K562 (cell line): ENCODE results near the gene STARD8. TPM values are rescaled to one million over a fixed set of nuclear protein-coding genes. Genes with fewer than 3 reads are reported as not detected.

Experiments
- ATAC-seq: fragments of 200-7000 bp; cut with Tn5 transposase; 3 replicates; pipeline ENCODE4 v1.9.1; 2020; ENCODE audit warnings: moderate library complexity
- BruUV-seq: library from RNA; stranded (reverse); fragments of 400-500 nt; replicated peaks from 2 replicates; lab custom pipeline; 2021; lab: Mats Ljungman, UMichigan
- CTCF ChIA-PET: fragments of 300-600 bp; formaldehyde crosslinking; extraction: SDS; loops from one replicate; lab custom pipeline; 2021; ENCODE audit warnings: low intra/inter-chr PET ratio; lab: Yijun Ruan, JAX
- POLR2A ChIA-PET: fragments of 300-600, 350-650 bp; sonication (Branson Sonifier 250); formaldehyde crosslinking; extraction: SDS; loops from one replicate; lab custom pipeline; 2021; ENCODE audit warnings: antibody characterized with exemption, inconsistent platforms; lab: Yijun Ruan, JAX
- DNase-seq, 4 experiments: peaks; one replicate each; pipeline versions ENCODE4 v3.0.0 to v3.0.0-alpha.2; 2011 to 2018; ENCODE audit warnings: low spot score in 3 of 4, mixed read lengths in 3 of 4; ENCODE audit errors: extremely low read depth in 1 of 4
- FAIRE-seq: peaks from 2 replicates; lab custom pipeline; 2011; peaks lifted over from hg19 to GRCh38; lab: Jason Lieb, UNC
- H2AFZ ChIP-seq: 2 replicates; pipeline ENCODE4 v1.6.0; 2011; ENCODE audit warnings: low read depth, low read length, control low read depth, inconsistent platforms
- H3K27ac ChIP-seq: fragments of 200-600 bp; 3 replicates; pipeline ENCODE4 v1.8.0; 2011; ENCODE audit warnings: low read depth, mild to moderate bottlenecking, control low read depth, inconsistent platforms, low read length, moderate library complexity, mixed read lengths; ENCODE audit errors: extremely low read depth
- H3K27me3 ChIP-seq, 2 experiments: fragments of 300-600 bp in 1 of 2; 2 replicates in 1 of 2; 3 replicates in 1 of 2; pipeline versions ENCODE4 v1.6.0 to v1.8.0; 2011; ENCODE audit warnings: inconsistent platforms in 2 of 2, low read length in 2 of 2, mild to moderate bottlenecking in 1 of 2, mixed read lengths in 1 of 2, moderate library complexity in 1 of 2; ENCODE audit not compliant: control insufficient read depth in 2 of 2, insufficient read depth in 2 of 2
- H3K36me3 ChIP-seq: fragments of 300-600 bp; 3 replicates; pipeline ENCODE4 v1.8.0; 2011; ENCODE audit warnings: mild to moderate bottlenecking, low read length, inconsistent platforms; ENCODE audit not compliant: control insufficient read depth, insufficient read depth
- H3K4me1 ChIP-seq, 2 experiments: fragments of 200-600 bp in 1 of 2; replicated peaks in 1 of 2; 2 replicates in 1 of 2; 3 replicates in 1 of 2; pipeline versions ENCODE4 v1.5.1 to v1.8.0; 2011; ENCODE audit warnings: inconsistent platforms in 2 of 2, low read length in 2 of 2, mild to moderate bottlenecking in 1 of 2, mixed read lengths in 1 of 2, moderate library complexity in 1 of 2; ENCODE audit not compliant: control insufficient read depth in 2 of 2, insufficient read depth in 2 of 2
- H3K4me2 ChIP-seq: 2 replicates; pipeline ENCODE4 v1.6.1; 2011; ENCODE audit warnings: low read length, control low read depth, inconsistent platforms, mixed read lengths; ENCODE audit not compliant: insufficient read depth
- H3K4me3 ChIP-seq: fragments of 200-600 bp; sonication (generic), shearing (Covaris generic); 2 replicates; pipeline ENCODE4 v1.5.1; 2016; ENCODE audit warnings: control low read depth, inconsistent platforms
- H3K79me2 ChIP-seq: fragments of 200-600 bp; 3 replicates; pipeline ENCODE4 v1.8.0; 2011; ENCODE audit warnings: low read length, inconsistent platforms; ENCODE audit not compliant: control insufficient read depth, insufficient read depth
- H3K9ac ChIP-seq, 2 experiments: 2 replicates each; pipeline versions ENCODE4 v1.6.0 to v1.6.1; 2011; ENCODE audit warnings: low read depth in 2 of 2, low read length in 2 of 2, control low read depth in 1 of 2, inconsistent platforms in 1 of 2, mild to moderate bottlenecking in 1 of 2, mixed read lengths in 1 of 2; ENCODE audit not compliant: insufficient read depth in 1 of 2
- H3K9me1 ChIP-seq: one replicate; pipeline ENCODE4 v1.6.0; 2011; ENCODE audit warnings: inconsistent platforms, mild to moderate bottlenecking, low read length, moderate library complexity; ENCODE audit not compliant: control insufficient read depth, insufficient read depth
- H3K9me3 ChIP-seq: replicated peaks from 2 replicates; pipeline ENCODE4 v1.5.1; 2011; ENCODE audit warnings: low read depth, low read length, inconsistent platforms; ENCODE audit not compliant: control insufficient read depth, insufficient read depth
- H4K20me1 ChIP-seq: replicated peaks from 2 replicates; pipeline ENCODE4 v1.6.1; 2011; ENCODE audit warnings: low read length, inconsistent platforms, mixed read lengths; ENCODE audit not compliant: control insufficient read depth, insufficient read depth
- DNMT1 ChIP-seq: fragments of 450-650 bp; IDR thresholded peaks from 2 replicates; pipeline ENCODE4 v1.6.1; 2016; ENCODE audit warnings: antibody characterized with exemption, mild to moderate bottlenecking
- WGBS: fragments of 100-300 bp; shearing (Covaris generic); methylation state at CpG from one replicate; pipeline ENCODE4 v1.1.6; 2016; ENCODE audit warnings: low coverage, mixed read lengths; ENCODE audit not compliant: insufficient coverage; ENCODE audit errors: missing lambda C conversion rate; 5-methylcytosine and 5-hydroxymethylcytosine counted together
- in situ Hi-C: fragments of 300-500 bp; cut with MboI; formaldehyde crosslinking; loops from 4 replicates; pipeline ENCODE4 v1.15.0; 2018; ENCODE audit warnings: inconsistent platforms, mixed read lengths
- intact Hi-C: fragments of 100-400 bp; cut with micrococcal nuclease; formaldehyde crosslinking; loops from 2 replicates; pipeline ENCODE4 v1.14.2; 2022
- polyA plus RNA-seq, 8 experiments: library from polyadenylated mRNA; depleted of rRNA in 4 of 8; stranded (reverse) in 5 of 8; unstranded in 3 of 8; fragments of >200 nt; fragmentation: Nextera tagmentation in 2 of 8; fragmentation: Illumina TruSeq in 1 of 8; extraction: Ambion mirVana in 2 of 8; extraction: Trizol in 1 of 8; gene quantifications; 2 replicates each; pipeline versions ENCODE4 v1.2.1 to v1.2.3, GENCODE V29; 2011 to 2014; ENCODE audit warnings: inconsistent platforms in 1 of 8, missing spikeins in 1 of 8
- total RNA-seq, 7 experiments: library from RNA; depleted of rRNA in 6 of 7; stranded (reverse); fragments of >200 nt in 6 of 7; fragmentation: Illumina TruSeq in 2 of 7; extraction: Trizol in 2 of 7; gene quantifications; 2 replicates each; pipeline versions ENCODE4 v1.2.1 to v1.2.3, GENCODE V29; 2011 to 2021; ENCODE audit warnings: low replicate concordance in 1 of 7
- TF ChIP-seq, protein P1 (sequence below): sonication (generic); formaldehyde crosslinking; IDR thresholded peaks from 2 replicates; pipeline ENCODE4 v1.8.0; 2022; ENCODE audit warnings: mild to moderate bottlenecking, missing genetic modification reagents
- TF ChIP-seq, protein P2 (sequence below): fragments of 250-450 bp; sonication (Bioruptor Pico); IDR thresholded peaks from 2 replicates; pipeline ENCODE4 v1.5.0; 2021; ENCODE audit warnings: mild to moderate bottlenecking, moderate library complexity

The STARD8 gene
- total and polyA plus RNA-seq, 9 of the 15 experiments (the other 6 are each of a cell fraction or from before 2014, with no cell fraction given), result 1.6 to 35.0 (median 15.9) TPM

DNA sequence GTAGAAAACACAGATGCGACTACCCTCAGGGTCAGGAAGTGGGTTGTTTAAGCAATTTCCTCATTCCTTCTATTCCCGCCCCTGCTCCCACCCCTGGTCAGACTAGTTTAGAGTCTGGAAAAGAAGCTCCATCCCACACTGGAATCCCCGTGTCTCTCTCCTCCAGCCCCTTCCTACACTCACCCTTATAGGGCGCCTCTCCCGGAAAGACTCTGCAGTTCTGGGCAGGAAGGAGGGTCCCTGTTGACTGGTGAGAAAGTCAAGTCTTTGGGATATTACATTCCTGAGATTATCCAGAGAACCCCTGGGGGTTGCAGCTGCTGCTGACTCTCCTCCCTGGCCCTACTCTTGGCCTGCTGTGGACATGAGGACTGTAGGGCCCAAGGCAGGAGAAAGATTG is 11.9 kb downstream of the STARD8 start:
- ChIA-PET POLR2A (no interaction called here), CTCF (no interaction called here)
- no peaks in the 10 kb centered on the region for H3K9me3 ChIP-seq
- no peak overlapping the region for H3K9ac ChIP-seq
- no peaks in the 10 kb centered on the region for H4K20me1 ChIP-seq
- in situ Hi-C loops (no loop called here), intact Hi-C loops (no loop called here)
- no peaks in the 10 kb centered on the region for H3K36me3 ChIP-seq
- H3K27me3 ChIP-seq, result no peaks in the 10 kb centered on the region
- H3K4me3 ChIP-seq, result no peak overlapping the region
- 37% methylated on average over 4 of the region's 5 CpGs for WGBS
- H3K27ac ChIP-seq, result no peak overlapping the region
- H3K79me2 ChIP-seq, result no peaks in the 10 kb centered on the region
- BruUV-seq, result no TSS peak
- H2AFZ ChIP-seq, result no peak overlapping the region
- FAIRE-seq (no peak), DNase-seq (no peak), ATAC-seq (no peak)
- H3K4me1 ChIP-seq, result no peaks in the 10 kb centered on the region; a peak in 1 of 5 replicates
- TF ChIP-seq, protein P1, sequence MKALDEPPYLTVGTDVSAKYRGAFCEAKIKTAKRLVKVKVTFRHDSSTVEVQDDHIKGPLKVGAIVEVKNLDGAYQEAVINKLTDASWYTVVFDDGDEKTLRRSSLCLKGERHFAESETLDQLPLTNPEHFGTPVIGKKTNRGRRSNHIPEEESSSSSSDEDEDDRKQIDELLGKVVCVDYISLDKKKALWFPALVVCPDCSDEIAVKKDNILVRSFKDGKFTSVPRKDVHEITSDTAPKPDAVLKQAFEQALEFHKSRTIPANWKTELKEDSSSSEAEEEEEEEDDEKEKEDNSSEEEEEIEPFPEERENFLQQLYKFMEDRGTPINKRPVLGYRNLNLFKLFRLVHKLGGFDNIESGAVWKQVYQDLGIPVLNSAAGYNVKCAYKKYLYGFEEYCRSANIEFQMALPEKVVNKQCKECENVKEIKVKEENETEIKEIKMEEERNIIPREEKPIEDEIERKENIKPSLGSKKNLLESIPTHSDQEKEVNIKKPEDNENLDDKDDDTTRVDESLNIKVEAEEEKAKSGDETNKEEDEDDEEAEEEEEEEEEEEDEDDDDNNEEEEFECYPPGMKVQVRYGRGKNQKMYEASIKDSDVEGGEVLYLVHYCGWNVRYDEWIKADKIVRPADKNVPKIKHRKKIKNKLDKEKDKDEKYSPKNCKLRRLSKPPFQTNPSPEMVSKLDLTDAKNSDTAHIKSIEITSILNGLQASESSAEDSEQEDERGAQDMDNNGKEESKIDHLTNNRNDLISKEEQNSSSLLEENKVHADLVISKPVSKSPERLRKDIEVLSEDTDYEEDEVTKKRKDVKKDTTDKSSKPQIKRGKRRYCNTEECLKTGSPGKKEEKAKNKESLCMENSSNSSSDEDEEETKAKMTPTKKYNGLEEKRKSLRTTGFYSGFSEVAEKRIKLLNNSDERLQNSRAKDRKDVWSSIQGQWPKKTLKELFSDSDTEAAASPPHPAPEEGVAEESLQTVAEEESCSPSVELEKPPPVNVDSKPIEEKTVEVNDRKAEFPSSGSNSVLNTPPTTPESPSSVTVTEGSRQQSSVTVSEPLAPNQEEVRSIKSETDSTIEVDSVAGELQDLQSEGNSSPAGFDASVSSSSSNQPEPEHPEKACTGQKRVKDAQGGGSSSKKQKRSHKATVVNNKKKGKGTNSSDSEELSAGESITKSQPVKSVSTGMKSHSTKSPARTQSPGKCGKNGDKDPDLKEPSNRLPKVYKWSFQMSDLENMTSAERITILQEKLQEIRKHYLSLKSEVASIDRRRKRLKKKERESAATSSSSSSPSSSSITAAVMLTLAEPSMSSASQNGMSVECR, result no peak
- TF ChIP-seq DNMT1, result no peak
- TF ChIP-seq, protein P2, sequence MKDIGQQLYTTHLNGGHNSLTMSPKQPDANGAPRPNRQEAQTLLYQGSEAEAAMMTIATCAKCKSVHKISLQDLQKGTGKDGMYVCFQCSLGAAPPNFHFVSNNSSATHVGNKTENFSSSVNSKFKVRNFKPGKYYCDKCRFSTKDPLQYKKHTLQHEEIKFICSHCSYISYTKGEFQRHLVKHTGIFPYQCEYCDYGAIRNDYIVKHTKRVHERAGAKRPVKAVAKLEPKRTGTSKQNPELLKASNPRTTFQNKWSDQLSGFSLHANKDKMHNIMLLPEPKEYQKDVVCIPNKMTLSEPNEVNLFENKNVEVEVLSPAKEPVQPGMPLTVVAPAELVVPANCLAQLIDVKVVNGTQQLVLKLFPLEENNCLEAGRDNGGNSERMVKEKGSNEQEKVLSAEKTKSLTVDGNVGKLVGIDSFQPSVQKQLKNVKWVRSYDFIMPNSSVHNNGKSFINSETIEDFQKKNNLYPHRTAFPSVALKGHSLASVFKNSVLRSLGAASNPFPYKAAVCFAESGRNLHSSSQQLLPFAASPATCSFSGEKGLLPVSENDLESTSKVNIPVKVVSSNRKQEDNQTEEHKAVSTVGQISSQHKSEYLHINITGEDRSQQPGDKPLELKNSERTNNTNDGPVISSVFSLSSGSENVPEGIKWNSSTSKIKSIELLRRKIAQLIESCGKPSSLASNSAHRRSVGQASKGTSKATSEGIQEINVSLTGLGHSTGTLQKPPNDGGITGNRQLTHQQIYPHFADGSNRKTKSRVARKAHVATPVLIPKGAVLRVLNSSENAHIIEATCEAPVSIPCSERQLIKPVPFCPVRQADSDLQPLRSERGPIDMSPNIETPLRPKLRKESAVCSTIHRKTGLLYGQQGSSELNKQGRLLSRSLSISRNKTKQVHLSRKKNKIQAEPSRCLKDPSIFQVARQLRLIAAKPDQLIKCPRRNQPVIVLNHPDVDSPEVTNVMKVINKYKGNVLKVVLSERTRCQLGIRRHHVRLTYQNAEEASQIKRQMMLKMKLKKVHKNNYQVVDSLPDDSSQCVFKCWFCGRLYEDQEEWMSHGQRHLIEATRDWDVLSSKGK (CRISPR knock-in tag), result no peak
- no peak overlapping the region for H3K4me2 ChIP-seq
- H3K9me1 ChIP-seq, result no peaks in the 10 kb centered on the region
